ENCODE data around the gene LLPH. TPM values are rescaled to one million over a fixed set of nuclear protein-coding genes. Genes with fewer than 3 reads are reported as not detected.

LLPH gene
- total RNA-seq, 1 experiment from 2014 or later, result 51.3 TPM

- CTCF ChIA-PET, result interaction anchor here (0.6 to 1.1 kb wide), 2 partner anchors 53 to 107 kb away, joined by 3 read pairs; no protein-coding TSS in a partner anchor
- BruUV-seq (replicated peaks), result no TSS peak
- Histone ChIP-seq H3K9me3 (ENCODE audit: low read depth, low read length, poor library complexity, severe bottlenecking) (no peaks in the 10 kb centered on the region), H3K36me3 (ENCODE audit: insufficient read depth, low read length, poor library complexity, severe bottlenecking) (no peaks in the 10 kb centered on the region), H3K27ac (ENCODE audit: low read depth, low read length, poor library complexity, severe bottlenecking) (peak overlapping the region; percentile 99), H3K4me3 (ENCODE audit: low read depth, low read length, poor library complexity, severe bottlenecking) (no peak overlapping the region), H3K4me1 (ENCODE audit: insufficient read depth, low read length, poor library complexity, severe bottlenecking) (peaks cover 54% of the 10 kb centered on the region), H3K27me3 (replicated peaks; ENCODE audit: insufficient read depth, low read depth, low read length, poor library complexity) (no peaks in the 10 kb centered on the region)
- DNase-seq (ENCODE audit: low spot score), result peak; percentile 98
- TF ChIP-seq EZH2 (IDR thresholded peaks at IDR 0.05; ENCODE audit: borderline replicate concordance, low read depth, low read length, poor library complexity, severe bottlenecking), result no peak
- TF ChIP-seq, protein P1, sequence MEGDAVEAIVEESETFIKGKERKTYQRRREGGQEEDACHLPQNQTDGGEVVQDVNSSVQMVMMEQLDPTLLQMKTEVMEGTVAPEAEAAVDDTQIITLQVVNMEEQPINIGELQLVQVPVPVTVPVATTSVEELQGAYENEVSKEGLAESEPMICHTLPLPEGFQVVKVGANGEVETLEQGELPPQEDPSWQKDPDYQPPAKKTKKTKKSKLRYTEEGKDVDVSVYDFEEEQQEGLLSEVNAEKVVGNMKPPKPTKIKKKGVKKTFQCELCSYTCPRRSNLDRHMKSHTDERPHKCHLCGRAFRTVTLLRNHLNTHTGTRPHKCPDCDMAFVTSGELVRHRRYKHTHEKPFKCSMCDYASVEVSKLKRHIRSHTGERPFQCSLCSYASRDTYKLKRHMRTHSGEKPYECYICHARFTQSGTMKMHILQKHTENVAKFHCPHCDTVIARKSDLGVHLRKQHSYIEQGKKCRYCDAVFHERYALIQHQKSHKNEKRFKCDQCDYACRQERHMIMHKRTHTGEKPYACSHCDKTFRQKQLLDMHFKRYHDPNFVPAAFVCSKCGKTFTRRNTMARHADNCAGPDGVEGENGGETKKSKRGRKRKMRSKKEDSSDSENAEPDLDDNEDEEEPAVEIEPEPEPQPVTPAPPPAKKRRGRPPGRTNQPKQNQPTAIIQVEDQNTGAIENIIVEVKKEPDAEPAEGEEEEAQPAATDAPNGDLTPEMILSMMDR (conservative IDR thresholded peaks at IDR 0.05; ENCODE audit: low read depth, low read length), result no peak
- intact Hi-C loops (cut with micrococcal nuclease; ENCODE audit: unreplicated experiment), result loop anchor here (1.0 to 10.0 kb wide), 10 partner anchors 48 to 760 kb away; partner anchors contain the start of gene TMBIM4
- POLR2A ChIA-PET (ENCODE audit: low non-redundant PET), result interaction anchor here (0.6 to 0.7 kb wide), 2 partner anchors 141 to 470 kb away, joined by 3 to 8 read pairs; no protein-coding TSS in a partner anchor
These were observed 63.5 kb downstream of the LLPH start for GRCh38 chr12:66066929-66067523.

Other genes starting within 250 kb of the LLPH start
- 61.8 and 62.1 TPM in 2 replicates for gene TMBIM4, start 39.2 kb upstream of the LLPH start, total RNA-seq (2021)
- 0.19 and 0.37 TPM in 2 replicates for gene IRAK3, start 58.5 kb upstream of the LLPH start, total RNA-seq (2021)
- 4.1 and 4.6 TPM in 2 replicates for gene HELB, start 171.7 kb upstream of the LLPH start, total RNA-seq (2021)

Measured in A673 (cell line).